Stimulated activated CD4-positive, alpha-beta T cell treated with anti-CD3 and anti-CD28 coated beads, Interleukin-1b, Interleukin-23, amount 100 ng/mL, for 48 hours (primary cell): ENCODE results near the gene FAHD2A.
"Not testable (repeated sequence)": the region's sequence is repeated elsewhere in the genome, so short reads cannot be mapped to it uniquely, and the experiment has no call there.

ENCODE experiments used
- DNase-seq: peaks from one replicate; pipeline ENCODE4 v3.0.0-alpha.2; 2020

FAHD2A gene

GRCh38 chr2:95442474-95443099, 40.1 kb downstream of the FAHD2A start:
- DNase-seq = not testable (repeated sequence)

GRCh38 chr2:95445317-95445716, 42.8 kb downstream of the FAHD2A start:
- DNase-seq = not testable (repeated sequence)

DNA sequence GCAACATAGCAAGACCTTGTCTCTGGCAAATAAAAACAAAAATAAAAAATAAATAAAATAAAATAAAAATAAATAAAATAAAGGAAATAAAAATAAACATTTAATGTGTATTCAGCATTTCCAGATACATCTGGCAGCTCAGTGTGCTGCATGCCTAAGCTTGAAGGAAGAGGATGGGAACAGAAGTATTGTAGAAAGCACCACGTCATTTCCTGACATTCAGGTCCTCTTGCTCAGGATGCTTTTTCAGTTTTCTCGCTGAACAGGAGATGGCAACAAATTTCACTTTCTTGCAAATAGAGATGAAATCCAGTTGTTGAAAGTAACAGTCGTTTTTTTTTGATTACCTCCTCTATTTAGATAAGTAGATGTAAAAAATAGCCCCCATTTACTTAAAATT, 60.8 kb downstream of the FAHD2A start:
- DNase-seq = not testable (repeated sequence)
